CD4-positive, alpha-beta T cell treated with Interleukin-17A for 4 hours (primary cell): ENCODE measurements around the gene CTNNBL1.

ENCODE experiments used
- DNase-seq: peaks from one replicate; pipeline ENCODE4 v3.0.0-alpha.2; 2020; ENCODE audit warnings: mixed read lengths

CTNNBL1 gene

GRCh38 chr20:37903317-37904007 is 209.6 kb downstream of the CTNNBL1 start:
- no peak for DNase-seq

- no peak for DNase-seq
Observed at GRCh38 chr20:37904008-37904642, 210.3 kb downstream of the CTNNBL1 start.

GRCh38 chr20:37904845-37905373 is 211.1 kb downstream of the CTNNBL1 start:
- no peak for DNase-seq

- no peak for DNase-seq
Observed at GRCh38 chr20:37905671-37906613, 212.1 kb downstream of the CTNNBL1 start.

GRCh38 chr20:37907330-37907676 is 213.5 kb downstream of the CTNNBL1 start:
- no peak for DNase-seq

GRCh38 chr20:37907677-37908401 is 214.0 kb downstream of the CTNNBL1 start:
- DNase-seq: no peak

GRCh38 chr20:37911261-37911660 is 217.4 kb downstream of the CTNNBL1 start:
- DNase-seq: no peak

- DNase-seq: no peak
Observed at GRCh38 chr20:37911838-37912281, 218.0 kb downstream of the CTNNBL1 start.

- DNase-seq: no peak
Observed at GRCh38 chr20:37912874-37913273, 219.0 kb downstream of the CTNNBL1 start.

GRCh38 chr20:37913567-37914366 is 219.9 kb downstream of the CTNNBL1 start:
- DNase-seq: no peak

- DNase-seq: no peak
Observed at GRCh38 chr20:37914367-37914671, 220.5 kb downstream of the CTNNBL1 start.

GRCh38 chr20:37914672-37915433 is 221.0 kb downstream of the CTNNBL1 start:
- peak; percentile 35 for DNase-seq

GRCh38 chr20:37915434-37915787 is 221.6 kb downstream of the CTNNBL1 start:
- no peak for DNase-seq

GRCh38 chr20:37915800-37916570 is 222.2 kb downstream of the CTNNBL1 start:
- no peak for DNase-seq

GRCh38 chr20:37917461-37917860 is 223.6 kb downstream of the CTNNBL1 start:
- DNase-seq: no peak

GRCh38 chr20:37918035-37918434 is 224.2 kb downstream of the CTNNBL1 start:
- no peak for DNase-seq

- DNase-seq: no peak
Observed at GRCh38 chr20:37919389-37920040, 225.7 kb downstream of the CTNNBL1 start.

- no peak for DNase-seq
Observed at GRCh38 chr20:37920270-37920669, 226.4 kb downstream of the CTNNBL1 start.

GRCh38 chr20:37920679-37921322 is 227.0 kb downstream of the CTNNBL1 start:
- DNase-seq: no peak
